Progenitor cell of endocrine pancreas (in vitro differentiated cells): ENCODE results near the gene PIK3R4. TPM values are rescaled to one million over a fixed set of nuclear protein-coding genes. Genes with fewer than 3 reads are reported as not detected.
A peak's percentile ranks its signal among the peaks of the same experiment; 100 is the strongest.

Source experiments
- DNase-seq: peaks from one replicate; pipeline ENCODE4 v3.0.0; 2021; ENCODE audit warnings: low spot score; ENCODE audit not compliant: unreplicated experiment
- H3K27ac Mint-ChIP-seq: 2 replicates; pipeline ENCODE4 v1.8.0; 2021; ENCODE audit warnings: mild to moderate bottlenecking, moderate library complexity, mixed read lengths
- H3K27me3 Mint-ChIP-seq: 2 replicates; pipeline ENCODE4 v1.8.0; 2021; ENCODE audit warnings: mixed read lengths
- H3K36me3 Mint-ChIP-seq: 2 replicates; pipeline ENCODE4 v1.8.0; 2022; ENCODE audit warnings: mixed read lengths; ENCODE audit not compliant: insufficient read depth
- H3K4me1 Mint-ChIP-seq: 2 replicates; pipeline ENCODE4 v1.8.0; 2021; ENCODE audit warnings: low read depth, mixed read lengths
- H3K4me3 Mint-ChIP-seq: 2 replicates; pipeline ENCODE4 v1.8.0; 2021; ENCODE audit warnings: low read depth, mild to moderate bottlenecking, moderate library complexity, mixed read lengths
- H3K9me3 Mint-ChIP-seq: 2 replicates; pipeline ENCODE4 v1.8.0; 2021; ENCODE audit warnings: low read depth, mixed read lengths
- CTCF ChIP-seq: fragments of 200-600 bp; sonication (generic); IDR thresholded peaks from one replicate; pipeline ENCODE4 v1.5.0; 2021; ENCODE audit warnings: antibody characterized with exemption, mild to moderate bottlenecking; ENCODE audit not compliant: unreplicated experiment
- total RNA-seq: library from RNA; stranded (reverse); gene quantifications from 2 replicates; pipeline ENCODE4 v1.2.1, GENCODE V29; 2021

PIK3R4 gene
- total RNA-seq, 1 donor from 2014 or later = 32.2 TPM

DNA sequence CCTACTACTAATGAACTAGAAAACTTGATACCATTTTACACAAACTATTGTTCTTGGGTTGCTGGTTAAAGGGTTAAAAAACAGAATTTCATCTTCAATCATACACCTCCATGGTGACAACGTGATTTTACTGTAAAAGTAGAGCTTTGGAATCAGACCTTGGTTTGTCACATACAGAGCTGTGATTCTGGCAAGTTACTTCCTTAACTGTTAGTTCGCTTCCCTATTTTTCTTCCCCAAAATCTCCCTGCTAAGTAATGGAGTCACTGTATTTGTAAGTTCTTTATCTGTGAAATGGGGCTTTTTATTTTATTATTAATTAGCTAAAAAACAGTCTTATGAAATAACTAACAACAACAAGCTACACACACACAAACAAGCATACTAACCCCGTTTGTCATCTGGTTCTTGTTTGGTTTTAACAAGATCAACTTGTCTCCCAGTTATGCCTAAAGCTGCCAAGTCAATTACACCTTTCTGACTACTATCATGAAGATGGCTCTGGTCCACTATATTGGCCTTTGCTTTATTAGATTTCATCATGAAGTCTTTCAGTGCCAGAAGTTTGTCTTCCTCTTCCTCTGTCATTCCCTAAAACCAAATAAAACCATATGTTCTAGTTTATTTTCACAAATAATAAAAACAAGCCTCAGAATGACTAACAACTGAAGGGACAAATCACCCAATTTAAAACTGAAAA, 38.6 kb downstream of the PIK3R4 start:
- Mint-ChIP-seq H3K27ac (no peak overlapping the region), H3K4me1 (peaks cover 2% of the 10 kb centered on the region), H3K36me3 (peaks cover 12% of the 10 kb centered on the region), H3K27me3 (no peaks in the 10 kb centered on the region), H3K4me3 (no peak overlapping the region), H3K9me3 (no peaks in the 10 kb centered on the region)
- TF ChIP-seq CTCF = no peak
- DNase-seq = no peak

DNA sequence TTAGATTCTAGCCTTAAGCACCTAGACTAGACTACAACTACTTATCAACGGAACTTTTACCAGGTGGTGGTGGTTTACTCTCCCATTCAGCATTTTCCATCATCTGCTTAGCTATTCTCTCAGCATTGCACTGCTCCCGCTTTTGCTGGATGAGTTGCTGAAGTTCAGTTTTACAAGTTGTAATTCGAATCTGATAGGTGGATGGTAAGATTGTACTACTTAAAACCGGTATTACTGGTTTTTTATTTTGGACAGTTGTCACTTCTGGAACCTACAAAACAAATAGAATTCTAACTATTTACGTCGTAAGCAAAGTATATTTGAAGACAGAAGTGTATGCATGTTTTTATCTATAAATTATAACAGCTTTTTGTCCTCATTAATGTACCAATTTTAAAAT, 41.1 kb downstream of the PIK3R4 start:
- no peaks in the 10 kb centered on the region for H3K9me3 Mint-ChIP-seq
- no peak overlapping the region for H3K4me3 Mint-ChIP-seq
- no peak for TF ChIP-seq CTCF
- no peaks in the 10 kb centered on the region for H3K27me3 Mint-ChIP-seq
- no peak overlapping the region for H3K27ac Mint-ChIP-seq
- peaks cover 20% of the 10 kb centered on the region for H3K36me3 Mint-ChIP-seq
- H3K4me1 Mint-ChIP-seq = peaks cover 2% of the 10 kb centered on the region
- DNase-seq = no peak

GRCh38 chr3:130702985-130703384, 43.6 kb downstream of the PIK3R4 start:
- Mint-ChIP-seq H3K4me1 (peaks cover 2% of the 10 kb centered on the region), H3K27me3 (no peaks in the 10 kb centered on the region), H3K4me3 (no peak overlapping the region), H3K36me3 (peaks cover 23% of the 10 kb centered on the region), H3K27ac (no peak overlapping the region), H3K9me3 (no peaks in the 10 kb centered on the region)
- DNase-seq = no peak
- no peak for TF ChIP-seq CTCF

DNA sequence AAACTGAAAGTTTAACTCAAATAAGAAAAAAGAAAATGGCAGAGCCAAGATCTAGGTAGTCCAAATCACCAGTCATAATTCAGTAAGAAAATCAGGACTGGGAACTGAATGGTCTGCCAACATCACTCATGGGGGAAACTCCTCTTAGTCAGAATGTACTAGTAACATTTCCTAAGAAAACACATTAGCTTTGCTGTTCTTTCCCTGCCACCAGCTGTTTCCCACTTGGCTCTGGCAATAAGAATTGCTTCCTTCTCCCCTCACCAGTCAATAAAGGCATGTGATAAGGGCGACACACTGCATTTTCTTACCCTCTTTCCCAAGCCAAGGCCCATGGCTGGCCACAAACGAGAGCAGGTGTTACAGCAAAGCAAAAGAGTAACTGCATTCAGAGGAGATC, 46.1 kb downstream of the PIK3R4 start:
- Mint-ChIP-seq H3K4me3 (no peak overlapping the region), H3K36me3 (peaks cover 19% of the 10 kb centered on the region), H3K9me3 (no peaks in the 10 kb centered on the region), H3K27me3 (no peaks in the 10 kb centered on the region), H3K27ac (no peak overlapping the region), H3K4me1 (no peaks in the 10 kb centered on the region)
- no peak for TF ChIP-seq CTCF
- DNase-seq = no peak

DNA sequence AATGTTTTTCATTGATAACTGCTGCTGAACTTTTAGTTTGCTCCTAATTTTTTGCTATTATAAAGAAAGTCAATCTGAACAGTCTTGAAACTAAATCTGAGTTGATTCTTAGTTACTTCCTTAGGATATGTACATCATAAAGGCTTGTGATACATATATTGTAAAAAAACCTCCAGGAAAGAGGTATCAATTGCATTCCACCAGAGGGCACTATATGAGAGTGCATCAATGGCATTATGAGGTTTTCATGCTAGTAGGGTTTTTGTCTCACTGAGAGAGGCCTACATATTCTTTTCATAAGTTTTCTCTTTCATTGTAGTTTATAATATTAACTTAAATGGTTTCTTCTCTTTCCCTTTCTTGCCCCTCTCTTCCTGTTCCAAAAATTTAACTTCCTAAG, 46.9 kb downstream of the PIK3R4 start:
- no peak overlapping the region for H3K27ac Mint-ChIP-seq
- no peaks in the 10 kb centered on the region for H3K27me3 Mint-ChIP-seq
- TF ChIP-seq CTCF = peak; percentile 55
- no peak for DNase-seq
- H3K4me3 Mint-ChIP-seq = no peak overlapping the region
- H3K4me1 Mint-ChIP-seq = no peaks in the 10 kb centered on the region
- H3K36me3 Mint-ChIP-seq = peaks cover 19% of the 10 kb centered on the region
- H3K9me3 Mint-ChIP-seq = no peaks in the 10 kb centered on the region
